IPS-20b (cell line): ENCODE measurements around the gene PLEKHG2.

ENCODE experiments used
- H3K27ac ChIP-seq: one replicate; pipeline ENCODE4 v1.5.1; 2013; ENCODE audit warnings: low read length
- H3K27me3 ChIP-seq: 2 replicates; pipeline ENCODE4 v1.6.1; 2013; ENCODE audit warnings: mild to moderate bottlenecking, low read length, inconsistent platforms; ENCODE audit not compliant: insufficient read depth
- H3K36me3 ChIP-seq: 2 replicates; pipeline ENCODE4 v1.6.1; 2013; ENCODE audit warnings: low read depth, mild to moderate bottlenecking, inconsistent platforms, low read length, moderate library complexity; ENCODE audit not compliant: insufficient read depth
- H3K4me1 ChIP-seq: 2 replicates; pipeline ENCODE4 v1.6.1; 2013; ENCODE audit warnings: mild to moderate bottlenecking, control low read depth, inconsistent platforms, low read length, moderate library complexity; ENCODE audit not compliant: insufficient read depth
- H3K4me3 ChIP-seq: 2 replicates; pipeline ENCODE4 v1.5.1; 2013; ENCODE audit warnings: mild to moderate bottlenecking, low read length, inconsistent platforms
- H3K9ac ChIP-seq: 2 replicates; pipeline ENCODE4 v1.6.1; 2013; ENCODE audit warnings: low read depth, mild to moderate bottlenecking, inconsistent platforms, low read length, moderate library complexity
- H3K9me3 ChIP-seq: 2 replicates; pipeline ENCODE4 v1.6.1; 2013; ENCODE audit warnings: mild to moderate bottlenecking, low read depth, low read length, inconsistent platforms; ENCODE audit not compliant: insufficient read depth

Gene PLEKHG2

GRCh38 chr19:39388657-39389056, 23.8 kb upstream of the PLEKHG2 start:
- no peak overlapping the region for H3K4me3 ChIP-seq
- H3K4me1 ChIP-seq = peaks cover 9% of the 10 kb centered on the region
- no peak overlapping the region for H3K9ac ChIP-seq
- H3K36me3 ChIP-seq = peaks cover 69% of the 10 kb centered on the region
- no peaks in the 10 kb centered on the region for H3K9me3 ChIP-seq
- H3K27me3 ChIP-seq = no peaks in the 10 kb centered on the region
- H3K27ac ChIP-seq = no peak overlapping the region

GRCh38 chr19:39389631-39390414, 22.6 kb upstream of the PLEKHG2 start:
- Histone ChIP-seq H3K9ac (peak overlapping the region; percentile 86), H3K27me3 (no peaks in the 10 kb centered on the region), H3K9me3 (no peaks in the 10 kb centered on the region), H3K36me3 (peaks cover 66% of the 10 kb centered on the region), H3K4me1 (peaks cover 9% of the 10 kb centered on the region), H3K4me3 (peak overlapping the region; percentile 80), H3K27ac (peak overlapping the region; percentile 54)

GRCh38 chr19:39390451-39390750, 22.1 kb upstream of the PLEKHG2 start:
- Histone ChIP-seq H3K9ac (peak overlapping the region; percentile 86), H3K4me3 (peak overlapping the region; percentile 80), H3K4me1 (peaks cover 9% of the 10 kb centered on the region), H3K36me3 (peaks cover 66% of the 10 kb centered on the region), H3K27ac (peak overlapping the region; percentile 54), H3K27me3 (no peaks in the 10 kb centered on the region), H3K9me3 (no peaks in the 10 kb centered on the region)

- Histone ChIP-seq H3K4me3 (peak within 1 kb of the TSS; percentile 98), H3K4me1 (peaks cover 9% of the 10 kb centered on the region), H3K27ac (peak within 1 kb of the TSS; percentile 54)
These were observed 21.6 kb upstream of the PLEKHG2 start, which contains the start of the genes MED29 and PAF1 for GRCh38 chr19:39390751-39391437. MED29 (plus strand) TSS chr19:39391378; CDS start chr19:39391423, 45 bp downstream. PAF1 (minus strand) TSS chr19:39391106; CDS start chr19:39390864, 242 bp downstream.

GRCh38 chr19:39397360-39398296, 14.8 kb upstream of the PLEKHG2 start:
- Histone ChIP-seq H3K9me3 (no peaks in the 10 kb centered on the region), H3K4me1 (peaks cover 11% of the 10 kb centered on the region; the same call in 1 of the 2 replicates), H3K36me3 (peaks cover 19% of the 10 kb centered on the region), H3K27ac (no peak overlapping the region), H3K4me3 (no peak overlapping the region), H3K9ac (0 out of 2 replicates have a peak overlapping the region, but pooled peaks have one; percentile 24), H3K27me3 (no peaks in the 10 kb centered on the region)

More at GRCh38 chr19:39390751-39391437, 21.6 kb upstream of the PLEKHG2 start, which contains the start of the genes MED29 and PAF1:
- H3K27me3 ChIP-seq = no peaks in the 10 kb centered on the region
- H3K9me3 ChIP-seq = no peaks in the 10 kb centered on the region
- H3K36me3 ChIP-seq = peaks cover 61% of the 10 kb centered on the region
- H3K9ac ChIP-seq = peak within 1 kb of the TSS; percentile 92

- H3K27ac ChIP-seq = no peak overlapping the region
- peaks cover 11% of the 10 kb centered on the region; the same call in 1 of the 2 replicates for H3K4me1 ChIP-seq
- no peaks in the 10 kb centered on the region for H3K9me3 ChIP-seq
- H3K9ac ChIP-seq = 0 out of 2 replicates have a peak overlapping the region, but pooled peaks have one; percentile 24
- H3K27me3 ChIP-seq = no peaks in the 10 kb centered on the region
- H3K36me3 ChIP-seq = peaks cover 16% of the 10 kb centered on the region
- no peak overlapping the region for H3K4me3 ChIP-seq
These were observed 14.1 kb upstream of the PLEKHG2 start for GRCh38 chr19:39398297-39398864.

GRCh38 chr19:39399668-39400050, 12.8 kb upstream of the PLEKHG2 start:
- Histone ChIP-seq H3K27me3 (no peaks in the 10 kb centered on the region), H3K9me3 (no peaks in the 10 kb centered on the region), H3K4me1 (peaks cover 11% of the 10 kb centered on the region; the same call in 1 of the 2 replicates), H3K27ac (no peak overlapping the region), H3K9ac (no peak overlapping the region), H3K36me3 (peaks cover 7% of the 10 kb centered on the region; the same call in 1 of the 2 replicates), H3K4me3 (no peak overlapping the region)

- Histone ChIP-seq H3K27me3 (no peaks in the 10 kb centered on the region), H3K9ac (no peak overlapping the region), H3K9me3 (no peaks in the 10 kb centered on the region), H3K4me1 (peaks cover 13% of the 10 kb centered on the region; the same call in 1 of the 2 replicates), H3K36me3 (peaks cover 4% of the 10 kb centered on the region; the same call in 1 of the 2 replicates), H3K27ac (no peak overlapping the region), H3K4me3 (no peak overlapping the region)
These were observed 12.4 kb upstream of the PLEKHG2 start for GRCh38 chr19:39400061-39400460.

GRCh38 chr19:39401070-39401548, 11.4 kb upstream of the PLEKHG2 start:
- Histone ChIP-seq H3K9ac (peak overlapping the region; percentile 90; the same call in 1 of the 2 replicates), H3K4me1 (peaks cover 23% of the 10 kb centered on the region; the same call in 1 of the 2 replicates), H3K9me3 (no peaks in the 10 kb centered on the region), H3K36me3 (no peaks in the 10 kb centered on the region), H3K27me3 (no peaks in the 10 kb centered on the region), H3K4me3 (no peak overlapping the region), H3K27ac (peak overlapping the region; percentile 43)

GRCh38 chr19:39401549-39402345, 10.7 kb upstream of the PLEKHG2 start:
- peak overlapping the region; percentile 66 for H3K4me3 ChIP-seq
- peaks cover 25% of the 10 kb centered on the region; the same call in 1 of the 2 replicates for H3K4me1 ChIP-seq
- no peaks in the 10 kb centered on the region for H3K9me3 ChIP-seq
- H3K27ac ChIP-seq = peak overlapping the region; percentile 43
- no peaks in the 10 kb centered on the region for H3K36me3 ChIP-seq
- H3K27me3 ChIP-seq = no peaks in the 10 kb centered on the region
- H3K9ac ChIP-seq = peak overlapping the region; percentile 90; the same call in 1 of the 2 replicates
